Rectal smooth muscle tissue (tissue), 1 donor: Measurements from ENCODE around the gene RNF44.

Source experiments
- H3K27ac ChIP-seq: one replicate; pipeline ENCODE4 v1.7.0; 2013; ENCODE audit warnings: low read depth, low read length, inconsistent platforms
- H3K27me3 ChIP-seq: one replicate; pipeline ENCODE4 v1.7.0; 2013; ENCODE audit warnings: low read length; ENCODE audit not compliant: control insufficient read depth, insufficient read depth
- H3K36me3 ChIP-seq: one replicate; pipeline ENCODE4 v1.7.0; 2013; ENCODE audit warnings: low read length; ENCODE audit not compliant: control insufficient read depth, insufficient read depth
- H3K4me1 ChIP-seq: one replicate; pipeline ENCODE4 v1.7.0; 2013; ENCODE audit warnings: low read length; ENCODE audit not compliant: control insufficient read depth, insufficient read depth
- H3K4me3 ChIP-seq: one replicate; pipeline ENCODE4 v1.7.0; 2013; ENCODE audit warnings: low read length
- H3K9ac ChIP-seq: one replicate; pipeline ENCODE4 v1.7.0; 2013; ENCODE audit warnings: low read length

The RNF44 gene

GRCh38 chr5:176519810-176520720 lies 17.1 kb downstream of the RNF44 start:
- no peak overlapping the region for H3K27ac ChIP-seq
- no peaks in the 10 kb centered on the region for H3K4me1 ChIP-seq

GRCh38 chr5:176517053-176517661 lies 20.0 kb downstream of the RNF44 start:
- Histone ChIP-seq H3K4me3 (no peak overlapping the region), H3K4me1 (no peaks in the 10 kb centered on the region), H3K27ac (no peak overlapping the region), H3K27me3 (no peaks in the 10 kb centered on the region), H3K36me3 (no peaks in the 10 kb centered on the region), H3K9ac (no peak overlapping the region)

More at GRCh38 chr5:176519810-176520720, 17.1 kb downstream of the RNF44 start:
- Histone ChIP-seq H3K9ac (no peak overlapping the region), H3K27me3 (no peaks in the 10 kb centered on the region), H3K36me3 (no peaks in the 10 kb centered on the region), H3K4me3 (no peak overlapping the region)

- Histone ChIP-seq H3K36me3 (no peaks in the 10 kb centered on the region), H3K27ac (no peak overlapping the region), H3K4me1 (no peaks in the 10 kb centered on the region), H3K27me3 (no peaks in the 10 kb centered on the region), H3K9ac (no peak overlapping the region), H3K4me3 (no peak overlapping the region)
Measured at GRCh38 chr5:176515396-176515795, 21.8 kb downstream of the RNF44 start.

GRCh38 chr5:176514244-176514950 lies 22.8 kb downstream of the RNF44 start:
- no peak overlapping the region for H3K4me3 ChIP-seq
- no peaks in the 10 kb centered on the region for H3K27me3 ChIP-seq
- H3K4me1 ChIP-seq = no peaks in the 10 kb centered on the region
- H3K9ac ChIP-seq = no peak overlapping the region
- H3K36me3 ChIP-seq = no peaks in the 10 kb centered on the region
- H3K27ac ChIP-seq = no peak overlapping the region

GRCh38 chr5:176513788-176514187 lies 23.4 kb downstream of the RNF44 start:
- Histone ChIP-seq H3K27me3 (no peaks in the 10 kb centered on the region), H3K27ac (no peak overlapping the region), H3K36me3 (no peaks in the 10 kb centered on the region), H3K9ac (no peak overlapping the region), H3K4me3 (no peak overlapping the region), H3K4me1 (no peaks in the 10 kb centered on the region)

- Histone ChIP-seq H3K27me3 (no peaks in the 10 kb centered on the region), H3K4me3 (no peak overlapping the region), H3K36me3 (peaks cover 8% of the 10 kb centered on the region), H3K27ac (no peak overlapping the region), H3K4me1 (no peaks in the 10 kb centered on the region), H3K9ac (no peak overlapping the region)
Measured at GRCh38 chr5:176508603-176509002, 28.6 kb downstream of the RNF44 start.

- peaks cover 8% of the 10 kb centered on the region for H3K36me3 ChIP-seq
Measured at GRCh38 chr5:176507911-176508310, 29.3 kb downstream of the RNF44 start.

GRCh38 chr5:176503496-176503895 lies 33.7 kb downstream of the RNF44 start:
- H3K36me3 ChIP-seq = peaks cover 25% of the 10 kb centered on the region

More at GRCh38 chr5:176507911-176508310, 29.3 kb downstream of the RNF44 start:
- Histone ChIP-seq H3K27me3 (no peaks in the 10 kb centered on the region), H3K27ac (no peak overlapping the region), H3K4me1 (no peaks in the 10 kb centered on the region), H3K4me3 (no peak overlapping the region), H3K9ac (no peak overlapping the region)

GRCh38 chr5:176501333-176501732 lies 35.9 kb downstream of the RNF44 start:
- Histone ChIP-seq H3K36me3 (peaks cover 25% of the 10 kb centered on the region), H3K4me3 (no peak overlapping the region), H3K4me1 (no peaks in the 10 kb centered on the region), H3K27ac (no peak overlapping the region), H3K9ac (no peak overlapping the region), H3K27me3 (no peaks in the 10 kb centered on the region)

More at GRCh38 chr5:176503496-176503895, 33.7 kb downstream of the RNF44 start:
- Histone ChIP-seq H3K27me3 (no peaks in the 10 kb centered on the region), H3K27ac (no peak overlapping the region), H3K4me3 (no peak overlapping the region), H3K4me1 (no peaks in the 10 kb centered on the region), H3K9ac (no peak overlapping the region)

- H3K9ac ChIP-seq = no peak overlapping the region
- H3K36me3 ChIP-seq = peaks cover 28% of the 10 kb centered on the region
- H3K27ac ChIP-seq = no peak overlapping the region
- no peaks in the 10 kb centered on the region for H3K4me1 ChIP-seq
- no peaks in the 10 kb centered on the region for H3K27me3 ChIP-seq
- no peak overlapping the region for H3K4me3 ChIP-seq
Measured at GRCh38 chr5:176500511-176500910, 36.7 kb downstream of the RNF44 start.

GRCh38 chr5:176499273-176499672 lies 37.9 kb downstream of the RNF44 start:
- no peak overlapping the region for H3K9ac ChIP-seq
- no peak overlapping the region for H3K4me3 ChIP-seq
- H3K36me3 ChIP-seq = peaks cover 30% of the 10 kb centered on the region
- H3K4me1 ChIP-seq = no peaks in the 10 kb centered on the region
- no peaks in the 10 kb centered on the region for H3K27me3 ChIP-seq
- no peak overlapping the region for H3K27ac ChIP-seq

- Histone ChIP-seq H3K27ac (no peak overlapping the region), H3K4me3 (no peak overlapping the region), H3K36me3 (peaks cover 39% of the 10 kb centered on the region)
Measured at GRCh38 chr5:176497852-176498251, 39.4 kb downstream of the RNF44 start.

More at GRCh38 chr5:176497852-176498251, 39.4 kb downstream of the RNF44 start:
- Histone ChIP-seq H3K9ac (no peak overlapping the region), H3K4me1 (no peaks in the 10 kb centered on the region), H3K27me3 (no peaks in the 10 kb centered on the region)
